ENCODE measurements around the gene PRKD2.

PRKD2 gene

GRCh38 chr19:46637224-46637623 lies 79.7 kb downstream of the PRKD2 start:
- Histone ChIP-seq H3K27ac (ENCODE audit: extremely low read depth, low read depth, low read length) (no peak overlapping the region), H3K36me3 (ENCODE audit: control insufficient read depth in 2 of 2, insufficient read depth in 1 of 2, low read length in 2 of 2) (no peaks in the 10 kb centered on the region), H3K9me3 (ENCODE audit: control insufficient read depth, insufficient read depth, low read depth, low read length) (no peaks in the 10 kb centered on the region), H3K4me1 (ENCODE audit: control insufficient read depth, insufficient read depth, low read length) (peaks cover 3% of the 10 kb centered on the region; the same call in 1 of the 2 replicates), H3K4me3 (ENCODE audit: low read depth, low read length) (no peak overlapping the region)
- 0 out of 2 replicates have a peak, but pooled peaks have one; percentile 27 for TF ChIP-seq ZNF366 (tag by site-specific recombination; conservative IDR thresholded peaks at IDR 0.05)
- TF ChIP-seq ZNF785 (tag by site-specific recombination; IDR thresholded peaks at IDR 0.05) = no peak
- no peak for TF ChIP-seq ZNF596 (tag by site-specific recombination; IDR thresholded peaks at IDR 0.05)
- TF ChIP-seq KLF8 (tag by site-specific recombination; IDR thresholded peaks at IDR 0.05) = no peak
- no peak for TF ChIP-seq ZNF514 (tag by site-specific recombination; IDR thresholded peaks at IDR 0.05)
- TF ChIP-seq KLF7 (tag by site-specific recombination; IDR thresholded peaks at IDR 0.05; ENCODE audit: borderline replicate concordance) = no peak
- no peak for TF ChIP-seq MEIS1 (CRISPR knock-in tag; IDR thresholded peaks at IDR 0.05; ENCODE audit: borderline replicate concordance)
- POLR2A ChIA-PET = interaction anchor here (0.6 to 0.7 kb wide), 3 partner anchors 12 to 419 kb away, joined by 3 to 4 read pairs (median 3); partner anchors contain the start of genes CALM3 and PTGIR
- CTCF ChIA-PET = interaction anchor here (0.6 to 2.0 kb wide), 13 partner anchors 20 to 732 kb away, joined by 3 to 32 read pairs (median 4); partner anchors contain the start of gene DACT3

GRCh38 chr19:46635920-46636761 lies 80.8 kb downstream of the PRKD2 start, which contains the start of gene GNG8:
Gene GNG8 (minus strand): TSS chr19:46636202. CDS start chr19:46634682, 1,520 bp downstream.
- Histone ChIP-seq H3K4me1 (ENCODE audit: control insufficient read depth, insufficient read depth, low read length) (peaks cover 3% of the 10 kb centered on the region; the same call in 1 of the 2 replicates), H3K9me3 (ENCODE audit: control insufficient read depth, insufficient read depth, low read depth, low read length) (no peaks in the 10 kb centered on the region), H3K4me3 (ENCODE audit: low read depth, low read length) (no peak within 1 kb of the TSS), H3K36me3 (ENCODE audit: control insufficient read depth in 2 of 2, insufficient read depth in 1 of 2, low read length in 2 of 2) (no peaks in the 10 kb centered on the region), H3K27ac (ENCODE audit: extremely low read depth, low read depth, low read length) (no peak within 1 kb of the TSS)
- POLR2A ChIA-PET = interaction anchor here (0.6 kb wide), 1 partner anchor 35 kb away, joined by 3 read pairs; the partner anchor contains the start of gene CALM3
- no peak for TF ChIP-seq ZBTB6 (tag by site-specific recombination; IDR thresholded peaks at IDR 0.05)
- no peak for TF ChIP-seq ZNF624 (tag by site-specific recombination; IDR thresholded peaks at IDR 0.05)
- peak; percentile 89 for TF ChIP-seq ZNF366 (tag by site-specific recombination; conservative IDR thresholded peaks at IDR 0.05)
- TF ChIP-seq ZNF692 (tag by site-specific recombination; IDR thresholded peaks at IDR 0.05) = peak; percentile 87
- TF ChIP-seq SCRT2 (tag by site-specific recombination; IDR thresholded peaks at IDR 0.05) = peak; percentile 92
- peak; percentile 96 for TF ChIP-seq ZNF24 (tag by site-specific recombination; IDR thresholded peaks at IDR 0.05)
- peak; percentile 64; the same call in 1 of the 2 replicates for TF ChIP-seq SCRT1 (tag by site-specific recombination; IDR thresholded peaks at IDR 0.05; ENCODE audit: borderline replicate concordance)
- no peak for TF ChIP-seq MZF1 (tag by site-specific recombination; IDR thresholded peaks at IDR 0.05; ENCODE audit: borderline replicate concordance)
- TF ChIP-seq ZNF311 (tag by site-specific recombination; IDR thresholded peaks at IDR 0.05; ENCODE audit: borderline replicate concordance) = no peak
- TF ChIP-seq ZNF19 (tag by site-specific recombination; IDR thresholded peaks at IDR 0.05; ENCODE audit: low read depth) = no peak
- peak; percentile 85 for TF ChIP-seq ZFP69B (tag by site-specific recombination; IDR thresholded peaks at IDR 0.05)
- TF ChIP-seq ZXDB (tag by site-specific recombination; IDR thresholded peaks at IDR 0.05) = no peak
- TF ChIP-seq PRDM1 (tag by site-specific recombination; IDR thresholded peaks at IDR 0.05) = peak; percentile 83
- no peak for TF ChIP-seq ZNF174 (tag by site-specific recombination; IDR thresholded peaks at IDR 0.05)
- CTCF ChIA-PET = interaction anchor here (0.6 to 2.0 kb wide), 3 partner anchors 8 to 38 kb away, joined by 3 to 32 read pairs (median 5); partner anchors contain the start of gene DACT3
